PC-9 (cell line): ENCODE results near the gene SLC38A10. TPM values are rescaled to one million over a fixed set of nuclear protein-coding genes. Genes with fewer than 3 reads are reported as not detected.

ENCODE experiments used
- BruUV-seq: library from RNA; stranded (reverse); fragments of 400-500 nt; replicated peaks from 2 replicates; lab custom pipeline; 2021; lab: Mats Ljungman, UMichigan
- CTCF ChIA-PET: fragments of 300-600 bp; sonication (Branson Sonifier 250); formaldehyde crosslinking; loops from one replicate; lab custom pipeline; 2022; ENCODE audit warnings: antibody characterized with exemption; lab: Charles Lee
- POLR2A ChIA-PET: fragments of 300-600 bp; sonication (Branson Sonifier 250); formaldehyde crosslinking; loops from one replicate; lab custom pipeline; 2022; ENCODE audit warnings: antibody characterized with exemption; ENCODE audit not compliant: unreplicated experiment; lab: Charles Lee
- DNase-seq, 2 experiments: peaks; one replicate each; pipeline versions ENCODE4 v3.0.0 to v3.0.0-alpha.2; 2015 to 2022; ENCODE audit warnings: mixed read lengths in 1 of 2
- H2AFZ ChIP-seq: fragments of 200-600 bp; sonication (generic); 2 replicates; pipeline ENCODE4 v1.8.1; 2017; ENCODE audit warnings: antibody characterized with exemption
- H3F3A ChIP-seq: fragments of 200-600 bp; sonication (generic); 2 replicates; pipeline ENCODE4 v1.8.1; 2017; ENCODE audit warnings: antibody characterized with exemption, mild to moderate bottlenecking, low read depth; ENCODE audit not compliant: insufficient read depth
- H3K27ac ChIP-seq: fragments of 200-600 bp; sonication (generic); 2 replicates; pipeline ENCODE4 v1.6.1; 2016; ENCODE audit warnings: mixed run types
- H3K27me3 ChIP-seq: fragments of 200-600 bp; sonication (generic); 2 replicates; pipeline ENCODE4 v1.6.1; 2016; ENCODE audit warnings: low read depth, mixed run types; ENCODE audit not compliant: insufficient read depth
- H3K36me3 ChIP-seq: fragments of 200-600 bp; sonication (generic); 2 replicates; pipeline ENCODE4 v1.6.1; 2016; ENCODE audit warnings: low read depth, mixed run types
- H3K4me1 ChIP-seq: fragments of 200-600 bp; sonication (generic); replicated peaks from 2 replicates; pipeline ENCODE4 v1.6.1; 2016; ENCODE audit warnings: mixed run types; ENCODE audit not compliant: insufficient read depth
- H3K4me2 ChIP-seq: fragments of 200-600 bp; sonication (generic); 2 replicates; pipeline ENCODE4 v1.6.1; 2017; ENCODE audit warnings: mixed run types
- H3K4me3 ChIP-seq: fragments of 200-600 bp; sonication (generic); 2 replicates; pipeline ENCODE4 v1.6.1; 2016; ENCODE audit warnings: mixed run types
- H3K79me2 ChIP-seq: fragments of 200-600 bp; sonication (generic); 2 replicates; pipeline ENCODE4 v1.6.1; 2017; ENCODE audit warnings: low read depth, mixed run types
- H3K9me2 ChIP-seq: fragments of 200-600 bp; sonication (generic); 2 replicates; pipeline ENCODE4 v1.8.1; 2017; ENCODE audit warnings: mild to moderate bottlenecking; ENCODE audit not compliant: insufficient read depth
- H3K9me3 ChIP-seq: fragments of 200-600 bp; sonication (generic); 2 replicates; pipeline ENCODE4 v1.8.1; 2016; ENCODE audit warnings: low read depth; ENCODE audit not compliant: insufficient read depth
- H4K20me1 ChIP-seq: fragments of 200-600 bp; sonication (generic); 2 replicates; pipeline ENCODE4 v1.8.1; 2017; ENCODE audit not compliant: insufficient read depth
- CTCF ChIP-seq: fragments of 200-600 bp; sonication (generic); conservative IDR thresholded peaks from 2 replicates; pipeline ENCODE4 v1.6.1; 2017; ENCODE audit warnings: mixed run types, antibody characterized with exemption, mild to moderate bottlenecking, moderate library complexity
- EZH2 ChIP-seq: fragments of 200-600 bp; sonication (generic); IDR thresholded peaks from 2 replicates; pipeline ENCODE4 v1.8.0; 2017; ENCODE audit warnings: antibody characterized with exemption, low read depth
- intact Hi-C: fragments of 100-400 bp; cut with micrococcal nuclease; formaldehyde crosslinking; loops from one replicate; pipeline ENCODE4 v1.10.0; 2022; ENCODE audit not compliant: unreplicated experiment
- total RNA-seq: library from RNA; stranded (reverse); gene quantifications from 2 replicates; pipeline ENCODE4 v1.2.3, GENCODE V29; 2021

Gene SLC38A10
- total RNA-seq, 1 experiment from 2014 or later: 127 TPM

- Histone ChIP-seq H3K4me1 (peaks cover 6% of the 10 kb centered on the region; the same call in 1 of the 2 replicates), H3K9me3 (no peaks in the 10 kb centered on the region), H3K4me3 (no peak overlapping the region), H3K79me2 (no peaks in the 10 kb centered on the region), H3K36me3 (no peaks in the 10 kb centered on the region), H3F3A (no peaks in the 10 kb centered on the region), H4K20me1 (no peaks in the 10 kb centered on the region), H3K27me3 (no peaks in the 10 kb centered on the region), H2AFZ (no peak overlapping the region), H3K4me2 (no peak overlapping the region), H3K27ac (no peak overlapping the region), H3K9me2 (no peaks in the 10 kb centered on the region)
- POLR2A ChIA-PET: interaction anchor here (0.6 kb wide), 1 partner anchor 211 kb away, joined by 4 read pairs; no protein-coding TSS in a partner anchor
- no TSS peak for BruUV-seq
- intact Hi-C loops: no loop called here
- CTCF ChIA-PET: no interaction called here
- DNase-seq: no peak
- TF ChIP-seq CTCF (no peak), EZH2 (no peak)
Observed at GRCh38 chr17:81233811-81234505, 61.1 kb downstream of the SLC38A10 start.

- Histone ChIP-seq H4K20me1 (no peaks in the 10 kb centered on the region), H2AFZ (no peak overlapping the region), H3K4me1 (peaks cover 6% of the 10 kb centered on the region; the same call in 1 of the 2 replicates), H3K36me3 (no peaks in the 10 kb centered on the region), H3F3A (no peaks in the 10 kb centered on the region), H3K9me2 (no peaks in the 10 kb centered on the region), H3K27me3 (no peaks in the 10 kb centered on the region), H3K79me2 (no peaks in the 10 kb centered on the region), H3K4me3 (no peak overlapping the region), H3K9me3 (no peaks in the 10 kb centered on the region), H3K4me2 (no peak overlapping the region), H3K27ac (no peak overlapping the region)
- POLR2A ChIA-PET: interaction anchor here (0.5 kb wide), 1 partner anchor 333 kb away, joined by 4 read pairs; no protein-coding TSS in a partner anchor
- intact Hi-C loops: no loop called here
- CTCF ChIA-PET: no interaction called here
- DNase-seq: no peak
- no peak for TF ChIP-seq EZH2
- TF ChIP-seq CTCF: no peak
- no TSS peak for BruUV-seq
Observed at GRCh38 chr17:81233316-81233715, 61.8 kb downstream of the SLC38A10 start.

- H3K4me2 ChIP-seq: no peak overlapping the region
- H3K27ac ChIP-seq: no peak overlapping the region
- H3K4me1 ChIP-seq: peaks cover 2% of the 10 kb centered on the region; the same call in 1 of the 2 replicates
- H4K20me1 ChIP-seq: no peaks in the 10 kb centered on the region
- H2AFZ ChIP-seq: no peak overlapping the region
- no peaks in the 10 kb centered on the region for H3K36me3 ChIP-seq
- BruUV-seq: no TSS peak
- no peaks in the 10 kb centered on the region for H3K9me2 ChIP-seq
- H3K9me3 ChIP-seq: no peaks in the 10 kb centered on the region
- DNase-seq: no peak
- intact Hi-C loops: no loop called here
- no peaks in the 10 kb centered on the region for H3K79me2 ChIP-seq
- ChIA-PET POLR2A (interaction anchor here (0.5 kb wide), 1 partner anchor 333 kb away, joined by 4 read pairs; no protein-coding TSS in a partner anchor), CTCF (no interaction called here)
- H3F3A ChIP-seq: no peaks in the 10 kb centered on the region
- H3K4me3 ChIP-seq: no peak overlapping the region
- H3K27me3 ChIP-seq: no peaks in the 10 kb centered on the region
- TF ChIP-seq CTCF (no peak), EZH2 (no peak)
Observed at GRCh38 chr17:81232616-81233241, 62.4 kb downstream of the SLC38A10 start.
